ENCODE results near the gene DENND4B. TPM values are rescaled to one million over a fixed set of nuclear protein-coding genes. Genes with fewer than 3 reads are reported as not detected.

DENND4B gene
- total and polyA plus RNA-seq, 9 of the 15 experiments (the other 6 are each of a cell fraction or from before 2014, with no cell fraction given): 9.5 to 80.5 (median 23.1) TPM

GRCh38 chr1:153967107-153967999 is 20.8 kb upstream of the DENND4B start, which contains the start of gene CREB3L4 (continued):
- TF ChIP-seq HMGN3 (IDR thresholded peaks at IDR 0.05; ENCODE audit: borderline replicate concordance, extremely low read depth, insufficient read length, low read depth, low read length) (peak; percentile 80), TAF15 (IDR thresholded peaks at IDR 0.05; ENCODE audit: low read depth, low read length) (no peak), ATF3 (IDR thresholded peaks at IDR 0.05) (no peak; the same call in 1 of the 2 replicates), ATF3 (CRISPR knock-in tag; conservative IDR thresholded peaks at IDR 0.05) (0 out of 2 replicates have a peak, but pooled peaks have one; percentile 59), ZNF431 (CRISPR knock-in tag; IDR thresholded peaks at IDR 0.05) (no peak), ZNF184 (CRISPR knock-in tag; IDR thresholded peaks at IDR 0.05) (no peak), ZNF347 (CRISPR knock-in tag; IDR thresholded peaks at IDR 0.05; ENCODE audit: low read depth) (no peak), SOX6 (IDR thresholded peaks at IDR 0.05) (peak; percentile 49), SIRT6 (IDR thresholded peaks at IDR 0.05; ENCODE audit: low read depth, low read length) (no peak), ZNF253 (CRISPR knock-in tag; conservative IDR thresholded peaks at IDR 0.05) (no peak), ZNF398 (CRISPR knock-in tag; IDR thresholded peaks at IDR 0.05) (no peak), GTF2E2 (tag; IDR thresholded peaks at IDR 0.05) (no peak), TAF1 (IDR thresholded peaks at IDR 0.05; ENCODE audit: control insufficient read depth, extremely low read depth, insufficient read depth, low read length, severe bottlenecking) (peak; percentile 78), ETS1 (conservative IDR thresholded peaks at IDR 0.05; ENCODE audit: control insufficient read depth, low read depth, low read length) (no peak), SUPT5H (IDR thresholded peaks at IDR 0.05) (peak; percentile 89), ETV6 (IDR thresholded peaks at IDR 0.05; ENCODE audit: borderline replicate concordance in 1 of 2, low read depth in 2 of 2, low read length in 1 of 2) (no peak), ETV6 (CRISPR knock-in tag; IDR thresholded peaks at IDR 0.05; ENCODE audit: borderline replicate concordance) (no peak; the same call in 1 of the 2 replicates), ELK1 (CRISPR knock-in tag; IDR thresholded peaks at IDR 0.05) (no peak), JUND (IDR thresholded peaks at IDR 0.05; ENCODE audit: borderline replicate concordance, low read depth, low read length) (no peak; the same call in 1 of the 2 replicates), JUND (tag; IDR thresholded peaks at IDR 0.05; ENCODE audit: borderline replicate concordance, low read depth, low read length) (no peak), HDAC3 (IDR thresholded peaks at IDR 0.05; ENCODE audit: borderline replicate concordance, partially characterized antibody) (no peak), PCBP2 (IDR thresholded peaks at IDR 0.05; ENCODE audit: low read depth, low read length, poor library complexity, severe bottlenecking) (no peak)

Data from K562 (cell line).